Measurements from ENCODE around the gene FBXL13.

The FBXL13 gene

GRCh38 chr7:103074519-103075336 is at the start of gene FBXL13, which contains the start of gene ARMC10:
Gene FBXL13, minus strand, starts transcription at chr7:103074796.
Gene ARMC10, plus strand, starts transcription at chr7:103075140. Its CDS starts 133 bp downstream, at chr7:103075273.
- H3K36me3 ChIP-seq (ENCODE audit: control insufficient read depth in 1 of 2, insufficient read depth in 2 of 2, low read length in 2 of 2) = no peaks in the 10 kb centered on the region
- H3K9me3 ChIP-seq (ENCODE audit: control insufficient read depth in 1 of 2, low read length in 2 of 2) = no peaks in the 10 kb centered on the region
- no peaks in the 10 kb centered on the region for H3K27me3 ChIP-seq (ENCODE audit: control insufficient read depth in 1 of 2, insufficient read depth in 2 of 2, low read length in 2 of 2)
- peak within 1 kb of the TSS; percentile 90 for H3K27ac ChIP-seq (ENCODE audit: low read depth, low read length)
- H3K9ac ChIP-seq (ENCODE audit: low read depth in 1 of 2, low read length in 2 of 2) = peak within 1 kb of the TSS; percentile 81 to 92
- H3K4me3 ChIP-seq (ENCODE audit: low read depth in 1 of 2, low read length in 2 of 2) = peak within 1 kb of the TSS; percentile 97 to 99
- H3K4me1 ChIP-seq (ENCODE audit: control insufficient read depth in 1 of 2, insufficient read depth in 2 of 2, low read length in 2 of 2) = peaks cover 16% of the 10 kb centered on the region in 2 donors

GRCh38 chr7:103123529-103123928 is 48.9 kb upstream of the FBXL13 start:
- Histone ChIP-seq H3K9me3 (ENCODE audit: control insufficient read depth in 1 of 2, low read length in 2 of 2) (no peaks in the 10 kb centered on the region), H3K36me3 (ENCODE audit: control insufficient read depth in 1 of 2, insufficient read depth in 2 of 2, low read length in 2 of 2) (peaks cover 28 to 44% of the 10 kb centered on the region in 2 donors), H3K9ac (ENCODE audit: low read depth in 1 of 2, low read length in 2 of 2) (no peak overlapping the region), H3K27ac (ENCODE audit: low read depth, low read length) (no peak overlapping the region), H3K4me3 (ENCODE audit: low read depth in 1 of 2, low read length in 2 of 2) (no peak overlapping the region), H3K27me3 (ENCODE audit: control insufficient read depth in 1 of 2, insufficient read depth in 2 of 2, low read length in 2 of 2) (no peaks in the 10 kb centered on the region), H3K4me1 (ENCODE audit: control insufficient read depth in 1 of 2, insufficient read depth in 2 of 2, low read length in 2 of 2) (no peaks in the 10 kb centered on the region)

GRCh38 chr7:103121641-103122040 is 47.0 kb upstream of the FBXL13 start:
- Histone ChIP-seq H3K36me3 (ENCODE audit: control insufficient read depth in 1 of 2, insufficient read depth in 2 of 2, low read length in 2 of 2) (peaks cover 17 to 28% of the 10 kb centered on the region in 2 donors), H3K9ac (ENCODE audit: low read depth in 1 of 2, low read length in 2 of 2) (no peak overlapping the region), H3K9me3 (ENCODE audit: control insufficient read depth in 1 of 2, low read length in 2 of 2) (no peaks in the 10 kb centered on the region), H3K27ac (ENCODE audit: low read depth, low read length) (no peak overlapping the region), H3K4me3 (ENCODE audit: low read depth in 1 of 2, low read length in 2 of 2) (no peak overlapping the region), H3K4me1 (ENCODE audit: control insufficient read depth in 1 of 2, insufficient read depth in 2 of 2, low read length in 2 of 2) (no peaks in the 10 kb centered on the region), H3K27me3 (ENCODE audit: control insufficient read depth in 1 of 2, insufficient read depth in 2 of 2, low read length in 2 of 2) (no peaks in the 10 kb centered on the region)

- Histone ChIP-seq H3K9ac (ENCODE audit: low read depth in 1 of 2, low read length in 2 of 2) (no peak overlapping the region), H3K4me3 (ENCODE audit: low read depth in 1 of 2, low read length in 2 of 2) (no peak overlapping the region), H3K27ac (ENCODE audit: low read depth, low read length) (no peak overlapping the region), H3K4me1 (ENCODE audit: control insufficient read depth in 1 of 2, insufficient read depth in 2 of 2, low read length in 2 of 2) (no peaks in the 10 kb centered on the region), H3K36me3 (ENCODE audit: control insufficient read depth in 1 of 2, insufficient read depth in 2 of 2, low read length in 2 of 2) (peaks cover 11 to 28% of the 10 kb centered on the region in 2 donors), H3K9me3 (ENCODE audit: control insufficient read depth in 1 of 2, low read length in 2 of 2) (no peaks in the 10 kb centered on the region), H3K27me3 (ENCODE audit: control insufficient read depth in 1 of 2, insufficient read depth in 2 of 2, low read length in 2 of 2) (no peaks in the 10 kb centered on the region)
Observed at GRCh38 chr7:103120362-103120761, 45.8 kb upstream of the FBXL13 start.

GRCh38 chr7:103119791-103120291 is 45.2 kb upstream of the FBXL13 start:
- H3K9me3 ChIP-seq (ENCODE audit: control insufficient read depth in 1 of 2, low read length in 2 of 2) = no peaks in the 10 kb centered on the region
- H3K27ac ChIP-seq (ENCODE audit: low read depth, low read length) = no peak overlapping the region
- peaks cover 13 to 28% of the 10 kb centered on the region in 2 donors for H3K36me3 ChIP-seq (ENCODE audit: control insufficient read depth in 1 of 2, insufficient read depth in 2 of 2, low read length in 2 of 2)
- H3K9ac ChIP-seq (ENCODE audit: low read depth in 1 of 2, low read length in 2 of 2) = no peak overlapping the region
- H3K4me3 ChIP-seq (ENCODE audit: low read depth in 1 of 2, low read length in 2 of 2) = no peak overlapping the region
- no peaks in the 10 kb centered on the region for H3K4me1 ChIP-seq (ENCODE audit: control insufficient read depth in 1 of 2, insufficient read depth in 2 of 2, low read length in 2 of 2)
- H3K27me3 ChIP-seq (ENCODE audit: control insufficient read depth in 1 of 2, insufficient read depth in 2 of 2, low read length in 2 of 2) = no peaks in the 10 kb centered on the region

- Histone ChIP-seq H3K27me3 (ENCODE audit: control insufficient read depth in 1 of 2, insufficient read depth in 2 of 2, low read length in 2 of 2) (no peaks in the 10 kb centered on the region), H3K4me3 (ENCODE audit: low read depth in 1 of 2, low read length in 2 of 2) (no peak overlapping the region), H3K9ac (ENCODE audit: low read depth in 1 of 2, low read length in 2 of 2) (no peak overlapping the region), H3K36me3 (ENCODE audit: control insufficient read depth in 1 of 2, insufficient read depth in 2 of 2, low read length in 2 of 2) (peaks cover 21 to 33% of the 10 kb centered on the region in 2 donors), H3K9me3 (ENCODE audit: control insufficient read depth in 1 of 2, low read length in 2 of 2) (no peaks in the 10 kb centered on the region), H3K27ac (ENCODE audit: low read depth, low read length) (no peak overlapping the region), H3K4me1 (ENCODE audit: control insufficient read depth in 1 of 2, insufficient read depth in 2 of 2, low read length in 2 of 2) (no peaks in the 10 kb centered on the region)
Observed at GRCh38 chr7:103117465-103117864, 42.9 kb upstream of the FBXL13 start.

GRCh38 chr7:103116991-103117390 is 42.4 kb upstream of the FBXL13 start:
- peaks cover 21 to 30% of the 10 kb centered on the region in 2 donors for H3K36me3 ChIP-seq (ENCODE audit: control insufficient read depth in 1 of 2, insufficient read depth in 2 of 2, low read length in 2 of 2)
- H3K9ac ChIP-seq (ENCODE audit: low read depth in 1 of 2, low read length in 2 of 2) = no peak overlapping the region
- H3K27me3 ChIP-seq (ENCODE audit: control insufficient read depth in 1 of 2, insufficient read depth in 2 of 2, low read length in 2 of 2) = no peaks in the 10 kb centered on the region
- H3K4me3 ChIP-seq (ENCODE audit: low read depth in 1 of 2, low read length in 2 of 2) = no peak overlapping the region
- no peaks in the 10 kb centered on the region for H3K4me1 ChIP-seq (ENCODE audit: control insufficient read depth in 1 of 2, insufficient read depth in 2 of 2, low read length in 2 of 2)
- no peak overlapping the region for H3K27ac ChIP-seq (ENCODE audit: low read depth, low read length)
- H3K9me3 ChIP-seq (ENCODE audit: control insufficient read depth in 1 of 2, low read length in 2 of 2) = no peaks in the 10 kb centered on the region

GRCh38 chr7:103116511-103116910 is 41.9 kb upstream of the FBXL13 start:
- Histone ChIP-seq H3K36me3 (ENCODE audit: control insufficient read depth in 1 of 2, insufficient read depth in 2 of 2, low read length in 2 of 2) (peaks cover 21 to 27% of the 10 kb centered on the region in 2 donors), H3K4me1 (ENCODE audit: control insufficient read depth in 1 of 2, insufficient read depth in 2 of 2, low read length in 2 of 2) (no peaks in the 10 kb centered on the region), H3K9me3 (ENCODE audit: control insufficient read depth in 1 of 2, low read length in 2 of 2) (no peaks in the 10 kb centered on the region), H3K27ac (ENCODE audit: low read depth, low read length) (no peak overlapping the region), H3K9ac (ENCODE audit: low read depth in 1 of 2, low read length in 2 of 2) (no peak overlapping the region), H3K4me3 (ENCODE audit: low read depth in 1 of 2, low read length in 2 of 2) (no peak overlapping the region), H3K27me3 (ENCODE audit: control insufficient read depth in 1 of 2, insufficient read depth in 2 of 2, low read length in 2 of 2) (no peaks in the 10 kb centered on the region)

GRCh38 chr7:103115771-103116170 is 41.2 kb upstream of the FBXL13 start:
- no peak overlapping the region for H3K4me3 ChIP-seq (ENCODE audit: low read depth in 1 of 2, low read length in 2 of 2)
- H3K9ac ChIP-seq (ENCODE audit: low read depth in 1 of 2, low read length in 2 of 2) = no peak overlapping the region
- no peaks in the 10 kb centered on the region for H3K9me3 ChIP-seq (ENCODE audit: control insufficient read depth in 1 of 2, low read length in 2 of 2)
- no peaks in the 10 kb centered on the region for H3K27me3 ChIP-seq (ENCODE audit: control insufficient read depth in 1 of 2, insufficient read depth in 2 of 2, low read length in 2 of 2)
- peaks cover 21 to 24% of the 10 kb centered on the region in 2 donors for H3K36me3 ChIP-seq (ENCODE audit: control insufficient read depth in 1 of 2, insufficient read depth in 2 of 2, low read length in 2 of 2)
- H3K4me1 ChIP-seq (ENCODE audit: control insufficient read depth in 1 of 2, insufficient read depth in 2 of 2, low read length in 2 of 2) = no peaks in the 10 kb centered on the region
- H3K27ac ChIP-seq (ENCODE audit: low read depth, low read length) = no peak overlapping the region

GRCh38 chr7:103114576-103115008 is 40.0 kb upstream of the FBXL13 start:
- no peaks in the 10 kb centered on the region for H3K4me1 ChIP-seq (ENCODE audit: control insufficient read depth in 1 of 2, insufficient read depth in 2 of 2, low read length in 2 of 2)
- H3K27me3 ChIP-seq (ENCODE audit: control insufficient read depth in 1 of 2, insufficient read depth in 2 of 2, low read length in 2 of 2) = no peaks in the 10 kb centered on the region
- H3K9me3 ChIP-seq (ENCODE audit: control insufficient read depth in 1 of 2, low read length in 2 of 2) = no peaks in the 10 kb centered on the region
- no peak overlapping the region for H3K27ac ChIP-seq (ENCODE audit: low read depth, low read length)
- no peak overlapping the region for H3K9ac ChIP-seq (ENCODE audit: low read depth in 1 of 2, low read length in 2 of 2)
- H3K4me3 ChIP-seq (ENCODE audit: low read depth in 1 of 2, low read length in 2 of 2) = no peak overlapping the region
- H3K36me3 ChIP-seq (ENCODE audit: control insufficient read depth in 1 of 2, insufficient read depth in 2 of 2, low read length in 2 of 2) = peaks cover 16 to 17% of the 10 kb centered on the region in 2 donors

All from duodenal mucosa (tissue), 2 donors.